GM12878 (cell line): Measurements from ENCODE around the gene SLAMF9. TPM values are rescaled to one million over a fixed set of nuclear protein-coding genes. Genes with fewer than 3 reads are reported as not detected.

Experiments
- ATF2 ChIP-seq: IDR thresholded peaks from 2 replicates; pipeline ENCODE4 v1.6.1; 2012; ENCODE audit warnings: low read length, inconsistent platforms
- BRCA1 ChIP-seq: IDR thresholded peaks from 2 replicates; pipeline ENCODE4 v1.6.1; 2011; ENCODE audit warnings: low read depth, low read length, improper control_type of control experiment
- ETV6 ChIP-seq, 2 experiments: fragments of 450-650 bp in 1 of 2; IDR thresholded peaks in 1 of 2; conservative IDR thresholded peaks in 1 of 2; 2 replicates each; pipeline ENCODE4 v1.6.1; 2014; ENCODE audit warnings: antibody characterized with exemption in 1 of 2, borderline replicate concordance in 1 of 2, low read depth in 1 of 2, mild to moderate bottlenecking in 1 of 2, moderate library complexity in 1 of 2
- GATAD2B ChIP-seq: fragments of 450-650 bp; conservative IDR thresholded peaks from 2 replicates; pipeline ENCODE4 v1.6.1; 2017; ENCODE audit warnings: low read depth, mild to moderate bottlenecking, moderate library complexity
- HDGF ChIP-seq: fragments of 450-650 bp; IDR thresholded peaks from 2 replicates; pipeline ENCODE4 v1.6.1; 2016; ENCODE audit warnings: antibody characterized with exemption
- KLF5 ChIP-seq: fragments of 450-650 bp; IDR thresholded peaks from 2 replicates; pipeline ENCODE4 v1.6.1; 2014; ENCODE audit warnings: mild to moderate bottlenecking; ENCODE audit not compliant: partially characterized antibody
- POLR2A ChIP-seq: IDR thresholded peaks from 2 replicates; pipeline ENCODE4 v1.6.1; 2011; ENCODE audit warnings: low read depth, mild to moderate bottlenecking, low read length
- POLR2AphosphoS5 ChIP-seq: IDR thresholded peaks from 2 replicates; pipeline ENCODE4 v1.6.1; 2011; ENCODE audit warnings: mild to moderate bottlenecking, low read length, inconsistent platforms
- RUNX3 ChIP-seq: IDR thresholded peaks from 2 replicates; pipeline ENCODE4 v1.6.1; 2012; ENCODE audit warnings: low read length, inconsistent platforms
- SMARCA5 ChIP-seq: fragments of 450-650 bp; IDR thresholded peaks from 2 replicates; pipeline ENCODE4 v1.6.1; 2017; ENCODE audit warnings: mild to moderate bottlenecking
- SUPT20H ChIP-seq: IDR thresholded peaks from 2 replicates; pipeline ENCODE4 v1.6.1; 2011; ENCODE audit warnings: low read depth, mild to moderate bottlenecking, low read length, moderate library complexity, borderline replicate concordance; ENCODE audit not compliant: control insufficient read depth
- TCF12 ChIP-seq: IDR thresholded peaks from 2 replicates; pipeline ENCODE4 v1.6.1; 2011; ENCODE audit warnings: low read depth, mild to moderate bottlenecking, low read length
- polyA plus RNA-seq, 11 experiments: library from polyadenylated mRNA; depleted of rRNA in 4 of 11; unstranded in 6 of 11; stranded (reverse) in 5 of 11; fragments of >200 nt; fragmentation: Nextera tagmentation in 4 of 11; fragmentation: Illumina TruSeq in 1 of 11; extraction: Ambion mirVana in 4 of 11; extraction: Trizol in 1 of 11; gene quantifications; 1 replicate in 1 of 11; 2 replicates in 10 of 11; pipeline versions ENCODE4 v1.2.1 to v1.2.3, GENCODE V29; 2011 to 2016; ENCODE audit warnings: inconsistent platforms in 2 of 11, missing spikeins in 2 of 11, low read depth in 1 of 11
- total RNA-seq, 4 experiments: library from RNA; depleted of rRNA in 3 of 4; stranded (reverse); fragments of >200 nt in 3 of 4; fragmentation: Illumina TruSeq in 1 of 4; extraction: Trizol in 1 of 4; gene quantifications; 2 replicates each; pipeline versions ENCODE4 v1.2.1 to v1.2.3, GENCODE V29; 2013 to 2021
- TF ChIP-seq, protein P1 (sequence below): fragments of 450-650 bp; IDR thresholded peaks from 2 replicates; pipeline ENCODE4 v1.6.1; 2017; ENCODE audit warnings: mild to moderate bottlenecking, moderate library complexity

Gene SLAMF9
- total and polyA plus RNA-seq, 10 of the 15 experiments (the other 5 are each of a cell fraction or from before 2014, with no cell fraction given): not detected

GRCh38 chr1:159924025-159924790 lies 29.8 kb downstream of the SLAMF9 start (continued):
- TF ChIP-seq, protein P1, sequence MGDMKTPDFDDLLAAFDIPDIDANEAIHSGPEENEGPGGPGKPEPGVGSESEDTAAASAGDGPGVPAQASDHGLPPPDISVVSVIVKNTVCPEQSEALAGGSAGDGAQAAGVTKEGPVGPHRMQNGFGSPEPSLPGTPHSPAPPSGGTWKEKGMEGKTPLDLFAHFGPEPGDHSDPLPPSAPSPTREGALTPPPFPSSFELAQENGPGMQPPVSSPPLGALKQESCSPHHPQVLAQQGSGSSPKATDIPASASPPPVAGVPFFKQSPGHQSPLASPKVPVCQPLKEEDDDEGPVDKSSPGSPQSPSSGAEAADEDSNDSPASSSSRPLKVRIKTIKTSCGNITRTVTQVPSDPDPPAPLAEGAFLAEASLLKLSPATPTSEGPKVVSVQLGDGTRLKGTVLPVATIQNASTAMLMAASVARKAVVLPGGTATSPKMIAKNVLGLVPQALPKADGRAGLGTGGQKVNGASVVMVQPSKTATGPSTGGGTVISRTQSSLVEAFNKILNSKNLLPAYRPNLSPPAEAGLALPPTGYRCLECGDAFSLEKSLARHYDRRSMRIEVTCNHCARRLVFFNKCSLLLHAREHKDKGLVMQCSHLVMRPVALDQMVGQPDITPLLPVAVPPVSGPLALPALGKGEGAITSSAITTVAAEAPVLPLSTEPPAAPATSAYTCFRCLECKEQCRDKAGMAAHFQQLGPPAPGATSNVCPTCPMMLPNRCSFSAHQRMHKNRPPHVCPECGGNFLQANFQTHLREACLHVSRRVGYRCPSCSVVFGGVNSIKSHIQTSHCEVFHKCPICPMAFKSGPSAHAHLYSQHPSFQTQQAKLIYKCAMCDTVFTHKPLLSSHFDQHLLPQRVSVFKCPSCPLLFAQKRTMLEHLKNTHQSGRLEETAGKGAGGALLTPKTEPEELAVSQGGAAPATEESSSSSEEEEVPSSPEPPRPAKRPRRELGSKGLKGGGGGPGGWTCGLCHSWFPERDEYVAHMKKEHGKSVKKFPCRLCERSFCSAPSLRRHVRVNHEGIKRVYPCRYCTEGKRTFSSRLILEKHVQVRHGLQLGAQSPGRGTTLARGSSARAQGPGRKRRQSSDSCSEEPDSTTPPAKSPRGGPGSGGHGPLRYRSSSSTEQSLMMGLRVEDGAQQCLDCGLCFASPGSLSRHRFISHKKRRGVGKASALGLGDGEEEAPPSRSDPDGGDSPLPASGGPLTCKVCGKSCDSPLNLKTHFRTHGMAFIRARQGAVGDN: 0 out of 2 replicates have a peak, but pooled peaks have one; percentile 15
- TF ChIP-seq KLF5: peak; percentile 3
- TF ChIP-seq GATAD2B: peak; percentile 79; the same call in 1 of the 2 replicates
- TF ChIP-seq BRCA1: no peak
- TF ChIP-seq SMARCA5: peak; percentile 38; the same call in 1 of the 2 replicates
- TF ChIP-seq SUPT20H: no peak
- TF ChIP-seq POLR2A: peak; percentile 80
- 0 out of 4 replicates have a peak, but pooled peaks of 1 of the 2 experiments have one; percentile 9 for TF ChIP-seq ETV6 (conservative IDR thresholded peaks at IDR 0.05 in 1 of 2, IDR thresholded peaks at IDR 0.05 in 1 of 2; ENCODE audit: borderline replicate concordance in 1 of 2, low read depth in 1 of 2)
- TF ChIP-seq POLR2AphosphoS5: peak; percentile 15; the same call in 1 of the 2 replicates
- TF ChIP-seq TCF12: 0 out of 2 replicates have a peak, but pooled peaks have one; percentile 8
- TF ChIP-seq ATF2: no peak; the same call in 1 of the 2 replicates
- TF ChIP-seq RUNX3: peak; percentile 40
- TF ChIP-seq HDGF: no peak
